ENCODE measurements around the gene PIGU. TPM values are rescaled to one million over a fixed set of nuclear protein-coding genes. Genes with fewer than 3 reads are reported as not detected.
A peak's percentile ranks its signal among the peaks of the same experiment; 100 is the strongest.

The PIGU gene
- total RNA-seq, 1 donor from 2014 or later: 45.8 TPM

- TF ChIP-seq, protein P1, sequence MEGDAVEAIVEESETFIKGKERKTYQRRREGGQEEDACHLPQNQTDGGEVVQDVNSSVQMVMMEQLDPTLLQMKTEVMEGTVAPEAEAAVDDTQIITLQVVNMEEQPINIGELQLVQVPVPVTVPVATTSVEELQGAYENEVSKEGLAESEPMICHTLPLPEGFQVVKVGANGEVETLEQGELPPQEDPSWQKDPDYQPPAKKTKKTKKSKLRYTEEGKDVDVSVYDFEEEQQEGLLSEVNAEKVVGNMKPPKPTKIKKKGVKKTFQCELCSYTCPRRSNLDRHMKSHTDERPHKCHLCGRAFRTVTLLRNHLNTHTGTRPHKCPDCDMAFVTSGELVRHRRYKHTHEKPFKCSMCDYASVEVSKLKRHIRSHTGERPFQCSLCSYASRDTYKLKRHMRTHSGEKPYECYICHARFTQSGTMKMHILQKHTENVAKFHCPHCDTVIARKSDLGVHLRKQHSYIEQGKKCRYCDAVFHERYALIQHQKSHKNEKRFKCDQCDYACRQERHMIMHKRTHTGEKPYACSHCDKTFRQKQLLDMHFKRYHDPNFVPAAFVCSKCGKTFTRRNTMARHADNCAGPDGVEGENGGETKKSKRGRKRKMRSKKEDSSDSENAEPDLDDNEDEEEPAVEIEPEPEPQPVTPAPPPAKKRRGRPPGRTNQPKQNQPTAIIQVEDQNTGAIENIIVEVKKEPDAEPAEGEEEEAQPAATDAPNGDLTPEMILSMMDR (IDR thresholded peaks at IDR 0.05; ENCODE audit: unreplicated experiment): no peak
- Mint-ChIP-seq H3K9me3 (ENCODE audit: low read depth) (no peaks in the 10 kb centered on the region), H3K4me3 (ENCODE audit: low read depth) (no peak overlapping the region), H3K27me3 (no peaks in the 10 kb centered on the region), H3K36me3 (ENCODE audit: insufficient read depth) (no peaks in the 10 kb centered on the region), H3K4me1 (ENCODE audit: low read depth) (no peaks in the 10 kb centered on the region), H3K27ac (no peak overlapping the region)
- no peak for DNase-seq (ENCODE audit: low spot score, unreplicated experiment)
These were observed 6.8 kb upstream of the PIGU start for GRCh38 chr20:34683667-34684066.

- no peak overlapping the region for H3K4me3 Mint-ChIP-seq (ENCODE audit: low read depth)
- H3K36me3 Mint-ChIP-seq (ENCODE audit: insufficient read depth): no peaks in the 10 kb centered on the region
- peaks cover 7% of the 10 kb centered on the region for H3K4me1 Mint-ChIP-seq (ENCODE audit: low read depth)
- no peaks in the 10 kb centered on the region for H3K9me3 Mint-ChIP-seq (ENCODE audit: low read depth)
- TF ChIP-seq, protein P1 (IDR thresholded peaks at IDR 0.05; ENCODE audit: unreplicated experiment): no peak
- H3K27me3 Mint-ChIP-seq: no peaks in the 10 kb centered on the region
- H3K27ac Mint-ChIP-seq: no peak overlapping the region
- no peak for DNase-seq (ENCODE audit: low spot score, unreplicated experiment)
These were observed 3.8 kb upstream of the PIGU start for GRCh38 chr20:34680586-34681175.

DNA sequence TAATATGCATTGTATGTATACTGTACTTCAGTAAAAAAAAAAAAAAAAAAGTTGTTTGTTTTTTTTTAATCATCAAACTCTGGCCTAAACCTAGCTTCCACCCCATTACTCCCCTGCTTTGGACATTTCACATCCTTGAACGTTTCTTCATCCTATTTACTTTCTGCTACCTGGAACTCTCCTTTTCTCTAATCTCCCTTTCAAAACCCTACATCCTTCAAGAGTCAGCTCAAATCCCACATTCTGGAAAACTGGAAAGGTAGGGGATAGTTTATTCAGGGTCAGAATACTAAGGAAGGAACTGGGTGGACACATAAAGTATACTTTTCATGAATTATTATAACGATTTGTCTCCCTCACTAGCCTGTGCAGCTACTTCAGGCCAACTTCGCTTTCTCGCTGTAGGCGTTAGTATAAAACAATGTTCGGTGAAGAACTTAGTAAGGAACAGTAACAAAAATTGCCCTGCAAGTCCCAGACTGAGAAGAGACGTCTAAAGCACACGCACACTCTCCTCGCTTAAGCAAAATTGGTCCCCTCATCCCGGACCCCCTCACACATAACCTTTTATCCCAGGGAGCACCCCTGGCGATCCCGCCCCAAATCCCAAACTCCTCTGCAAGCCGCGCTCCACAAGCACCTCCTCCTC lies 775 bp downstream of the PIGU start:
- H3K4me3 Mint-ChIP-seq (ENCODE audit: low read depth): peak overlapping the region; percentile 90
- H3K27me3 Mint-ChIP-seq: no peaks in the 10 kb centered on the region
- H3K4me1 Mint-ChIP-seq (ENCODE audit: low read depth): peaks cover 12% of the 10 kb centered on the region
- DNase-seq (ENCODE audit: low spot score, unreplicated experiment): no peak
- peak overlapping the region; percentile 99 for H3K27ac Mint-ChIP-seq
- H3K9me3 Mint-ChIP-seq (ENCODE audit: low read depth): no peaks in the 10 kb centered on the region
- TF ChIP-seq, protein P1 (IDR thresholded peaks at IDR 0.05; ENCODE audit: unreplicated experiment): no peak
- peaks cover 2% of the 10 kb centered on the region for H3K36me3 Mint-ChIP-seq (ENCODE audit: insufficient read depth)

DNA sequence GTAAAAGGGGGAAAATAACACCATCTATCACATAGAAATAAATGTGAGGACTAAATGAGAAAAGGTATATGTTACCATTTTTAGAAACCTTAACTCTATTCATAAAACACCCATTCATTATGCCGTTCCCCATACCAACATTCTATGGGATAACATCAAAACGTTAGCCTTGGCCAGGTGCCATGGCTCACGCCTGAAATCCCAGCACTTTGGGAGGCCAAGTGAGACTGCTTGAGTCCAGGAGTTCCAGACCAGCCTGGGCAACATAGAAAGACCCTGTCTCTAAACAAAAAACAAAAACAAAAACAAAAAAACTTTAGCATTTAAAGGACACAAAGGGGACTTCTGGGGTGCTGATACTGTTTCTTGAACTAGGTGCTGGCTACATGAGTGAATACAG lies 1.3 kb downstream of the PIGU start:
- no peak for DNase-seq (ENCODE audit: low spot score, unreplicated experiment)
- Mint-ChIP-seq H3K27me3 (no peaks in the 10 kb centered on the region), H3K4me3 (ENCODE audit: low read depth) (peak overlapping the region; percentile 90), H3K27ac (no peak overlapping the region), H3K4me1 (ENCODE audit: low read depth) (peaks cover 12% of the 10 kb centered on the region), H3K36me3 (ENCODE audit: insufficient read depth) (peaks cover 3% of the 10 kb centered on the region), H3K9me3 (ENCODE audit: low read depth) (no peaks in the 10 kb centered on the region)
- TF ChIP-seq, protein P1 (IDR thresholded peaks at IDR 0.05; ENCODE audit: unreplicated experiment): no peak

- Mint-ChIP-seq H3K4me1 (ENCODE audit: low read depth) (peaks cover 12% of the 10 kb centered on the region), H3K27ac (no peak overlapping the region), H3K36me3 (ENCODE audit: insufficient read depth) (peaks cover 8% of the 10 kb centered on the region), H3K27me3 (no peaks in the 10 kb centered on the region), H3K9me3 (ENCODE audit: low read depth) (no peaks in the 10 kb centered on the region), H3K4me3 (ENCODE audit: low read depth) (no peak overlapping the region)
- no peak for DNase-seq (ENCODE audit: low spot score, unreplicated experiment)
- TF ChIP-seq, protein P1 (IDR thresholded peaks at IDR 0.05; ENCODE audit: unreplicated experiment): no peak
These were observed 3.5 kb downstream of the PIGU start for GRCh38 chr20:34673412-34673811.

All from progenitor cell of endocrine pancreas (in vitro differentiated cells).